GM21717 (cell line): ENCODE results near the gene CRYBA2.

Experiments
- ATAC-seq: cut with Tn5 transposase; IDR thresholded peaks from one replicate; pipeline ENCODE4 v1.9.1; 2021; ENCODE audit warnings: mild to moderate bottlenecking, moderate library complexity; ENCODE audit not compliant: unreplicated experiment

CRYBA2 gene

DNA sequence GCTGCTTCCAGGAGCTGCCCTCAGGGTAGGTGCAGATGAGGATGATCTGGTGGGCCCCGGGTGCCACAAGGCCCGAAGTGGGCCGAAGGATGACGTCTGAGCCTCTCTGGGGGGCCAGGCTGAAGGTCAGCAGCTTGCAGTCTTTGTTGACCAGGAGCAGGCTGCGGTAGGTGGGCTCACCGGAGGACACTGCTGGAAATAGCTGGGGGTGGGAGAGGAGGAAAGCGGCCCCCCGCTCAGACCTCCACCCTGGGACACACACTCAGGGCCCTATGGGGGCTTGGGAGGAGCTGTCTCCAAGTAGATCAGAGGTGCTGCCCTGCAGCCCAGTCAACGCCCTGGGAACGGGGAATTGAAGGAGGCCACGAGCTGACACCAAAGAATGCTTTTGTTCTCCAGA is 30.8 kb upstream of the CRYBA2 start:
- ATAC-seq, result no peak

DNA sequence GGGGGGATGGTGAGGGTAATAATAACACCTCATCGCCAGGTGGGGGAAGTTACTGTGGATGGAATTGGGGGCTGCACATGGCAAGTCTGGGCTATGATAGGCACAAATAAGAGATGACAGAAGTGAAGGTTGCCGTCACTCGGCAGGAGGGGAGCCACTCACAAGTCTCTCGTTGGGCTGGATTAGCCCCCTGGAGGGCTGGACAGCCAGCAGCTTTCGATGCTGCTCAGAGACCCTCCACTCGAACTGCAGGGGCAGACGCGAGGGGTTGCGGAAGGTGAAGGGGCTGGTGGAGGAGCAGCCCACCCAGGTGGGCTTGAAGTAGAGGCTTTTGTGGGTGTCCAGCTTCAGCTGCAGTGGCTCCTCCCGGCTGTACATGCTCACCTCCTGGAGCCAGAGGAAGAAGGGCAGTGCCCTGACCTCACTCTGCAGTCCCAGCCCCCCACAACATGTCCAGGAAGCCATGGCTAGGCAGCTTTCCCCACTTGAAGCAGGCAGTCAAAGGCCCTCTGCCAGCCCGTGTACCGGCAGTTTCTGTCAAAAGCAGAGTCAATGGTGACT is 29.9 kb upstream of the CRYBA2 start:
- no peak for ATAC-seq

DNA sequence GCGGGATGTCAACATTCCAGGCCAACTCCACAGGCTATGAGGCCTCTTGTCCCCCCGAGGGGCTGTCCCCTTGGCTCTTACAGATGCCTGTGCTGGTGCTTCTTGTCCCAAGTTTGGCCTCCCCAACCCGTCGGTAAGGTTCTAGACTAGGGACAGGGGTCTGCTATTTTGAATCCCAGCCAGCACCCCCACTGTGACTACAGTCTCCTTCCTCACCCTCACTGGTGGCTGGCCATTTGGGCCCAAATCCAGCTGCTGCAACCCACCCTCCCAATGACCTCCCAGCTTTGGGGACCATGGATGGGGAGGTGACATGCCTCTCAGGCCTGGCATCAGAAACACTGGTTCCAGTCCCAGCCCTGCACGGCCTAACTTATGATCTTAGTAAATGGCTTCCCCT is 29.4 kb upstream of the CRYBA2 start:
- ATAC-seq, result no peak

DNA sequence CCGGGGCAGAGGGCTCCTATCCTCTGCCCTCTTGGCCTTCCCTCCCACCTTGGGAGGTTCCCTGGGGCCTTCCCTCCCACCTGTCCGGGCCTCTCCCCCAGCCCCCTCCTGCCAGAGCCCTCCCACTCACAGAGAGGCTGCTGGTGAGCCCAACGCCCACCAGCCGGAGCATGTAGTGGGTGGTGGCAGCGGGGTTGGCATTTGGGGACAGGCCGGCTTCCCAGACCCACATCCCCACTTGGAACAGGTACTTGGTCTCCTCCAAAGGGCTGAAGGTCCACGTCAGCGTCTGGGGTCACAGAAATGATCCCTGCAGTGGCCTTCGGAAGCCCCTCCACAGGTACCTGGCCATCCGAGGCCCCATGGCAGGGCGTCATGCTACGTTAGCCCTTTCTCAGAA is 28.8 kb upstream of the CRYBA2 start:
- no peak for ATAC-seq

DNA sequence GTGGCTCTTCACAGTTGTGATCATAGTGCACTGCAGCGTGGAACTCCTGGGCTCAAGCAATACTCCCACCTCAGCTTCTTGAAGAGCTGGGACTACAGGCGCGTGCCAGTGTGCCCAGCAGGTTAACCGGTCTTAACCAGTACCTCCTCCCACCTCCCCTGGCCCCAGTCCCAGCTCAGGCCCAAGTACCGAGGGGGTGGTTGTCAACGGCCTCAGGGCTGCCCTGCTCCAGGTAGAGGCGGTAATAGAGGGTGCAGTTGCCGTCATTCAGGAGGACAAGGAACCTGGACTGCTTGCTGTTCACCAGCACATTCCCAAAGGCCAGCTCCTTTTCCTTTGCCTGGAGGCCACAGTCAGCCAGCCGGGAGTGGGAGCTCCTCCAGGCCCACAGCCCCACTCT is 28.4 kb upstream of the CRYBA2 start:
- ATAC-seq, result no peak

DNA sequence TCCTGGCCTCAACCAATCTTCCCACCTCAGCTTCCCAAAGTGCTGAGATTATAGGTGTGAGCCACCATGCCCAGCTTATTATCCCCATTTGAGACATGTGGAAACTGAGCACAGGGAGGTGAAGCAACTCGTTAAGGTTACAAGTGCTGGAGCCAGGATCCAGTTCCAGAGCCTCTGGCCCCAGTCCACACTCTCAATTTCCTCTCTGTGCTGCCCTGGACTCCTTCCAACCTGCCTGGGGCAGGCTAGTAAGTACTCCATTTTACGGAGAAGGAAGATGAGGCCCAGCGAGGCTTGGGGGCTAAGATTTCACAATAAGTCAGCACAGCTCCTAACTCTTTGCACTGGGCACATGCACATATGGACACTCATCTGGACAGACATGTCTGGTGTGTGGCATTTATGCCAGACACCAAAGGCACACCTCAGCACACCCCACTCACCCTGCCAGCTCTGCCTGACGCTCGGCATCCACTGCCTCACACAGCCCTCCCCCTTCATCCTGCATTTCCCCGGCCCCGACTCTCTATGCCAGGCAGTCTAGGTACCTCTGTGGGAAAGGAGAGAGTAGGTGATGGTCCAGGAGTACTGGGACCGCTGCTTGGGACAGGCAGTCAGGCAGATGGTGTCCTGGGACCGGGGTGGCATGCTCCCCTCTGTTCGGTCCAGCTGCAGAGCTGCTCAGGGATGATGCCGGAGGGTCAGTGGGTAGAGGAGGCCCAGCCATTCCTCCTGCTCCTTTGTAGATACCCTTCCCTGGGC is 27.6 kb upstream of the CRYBA2 start:
- ATAC-seq, result no peak

DNA sequence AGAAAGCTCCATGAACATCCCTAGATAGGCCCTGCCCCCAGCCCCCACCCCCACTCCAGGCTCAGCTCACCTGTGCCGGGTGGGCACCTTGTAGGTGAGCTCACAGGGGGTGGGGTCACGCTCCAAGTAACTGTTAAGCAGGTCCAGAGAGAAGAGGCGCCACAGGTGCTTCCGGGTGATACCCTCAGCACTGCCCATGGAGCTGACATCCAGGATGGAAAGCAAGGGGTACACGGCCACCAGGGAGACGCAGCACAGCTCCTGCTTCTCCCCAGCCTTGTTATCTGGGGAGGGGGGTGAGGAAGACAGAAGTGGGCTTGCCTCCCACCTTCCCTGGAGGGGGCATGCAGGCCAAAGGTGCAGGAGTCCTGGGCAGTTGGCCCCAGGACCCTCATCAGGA is 26.2 kb upstream of the CRYBA2 start:
- no peak for ATAC-seq

DNA sequence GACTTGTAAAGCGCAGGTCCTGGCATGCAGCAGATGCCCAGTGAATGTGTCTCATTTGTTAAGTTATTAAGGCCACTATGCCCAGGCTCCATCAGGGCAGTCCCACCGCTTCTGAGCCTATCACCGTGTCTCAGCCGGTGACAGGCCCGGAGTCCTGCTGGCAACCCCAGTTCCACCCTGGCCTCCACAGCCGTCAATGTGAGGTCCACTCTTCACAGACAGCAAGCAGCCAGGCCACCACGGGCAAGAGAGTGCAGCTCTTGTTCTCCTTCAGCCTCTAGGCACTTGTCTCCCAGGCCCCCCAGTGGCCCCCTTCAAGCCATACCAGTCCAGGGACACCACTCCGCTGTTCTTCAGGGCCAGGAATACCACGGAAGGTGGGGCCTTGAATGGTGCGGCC is 25.5 kb upstream of the CRYBA2 start:
- no peak for ATAC-seq

DNA sequence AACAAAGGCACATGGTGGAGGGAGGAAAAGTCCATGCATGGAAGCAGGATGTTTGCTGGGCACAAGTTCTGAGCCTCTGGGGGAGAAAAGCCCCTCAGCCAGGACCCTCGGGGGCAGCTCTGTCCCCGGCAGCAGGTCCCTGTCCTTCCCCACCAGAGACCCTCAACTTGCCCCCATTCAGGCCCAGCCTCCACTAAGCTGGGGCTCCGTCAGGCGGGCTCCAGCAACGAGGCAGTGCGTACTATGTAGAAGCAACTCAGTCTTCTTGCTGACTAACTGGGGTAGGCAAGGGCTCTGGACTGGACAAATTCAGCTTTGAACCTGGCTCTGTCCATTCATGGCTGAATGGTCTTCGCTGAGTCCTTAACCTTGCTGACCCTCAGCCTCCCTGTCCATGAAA is 25.1 kb upstream of the CRYBA2 start:
- no peak for ATAC-seq

DNA sequence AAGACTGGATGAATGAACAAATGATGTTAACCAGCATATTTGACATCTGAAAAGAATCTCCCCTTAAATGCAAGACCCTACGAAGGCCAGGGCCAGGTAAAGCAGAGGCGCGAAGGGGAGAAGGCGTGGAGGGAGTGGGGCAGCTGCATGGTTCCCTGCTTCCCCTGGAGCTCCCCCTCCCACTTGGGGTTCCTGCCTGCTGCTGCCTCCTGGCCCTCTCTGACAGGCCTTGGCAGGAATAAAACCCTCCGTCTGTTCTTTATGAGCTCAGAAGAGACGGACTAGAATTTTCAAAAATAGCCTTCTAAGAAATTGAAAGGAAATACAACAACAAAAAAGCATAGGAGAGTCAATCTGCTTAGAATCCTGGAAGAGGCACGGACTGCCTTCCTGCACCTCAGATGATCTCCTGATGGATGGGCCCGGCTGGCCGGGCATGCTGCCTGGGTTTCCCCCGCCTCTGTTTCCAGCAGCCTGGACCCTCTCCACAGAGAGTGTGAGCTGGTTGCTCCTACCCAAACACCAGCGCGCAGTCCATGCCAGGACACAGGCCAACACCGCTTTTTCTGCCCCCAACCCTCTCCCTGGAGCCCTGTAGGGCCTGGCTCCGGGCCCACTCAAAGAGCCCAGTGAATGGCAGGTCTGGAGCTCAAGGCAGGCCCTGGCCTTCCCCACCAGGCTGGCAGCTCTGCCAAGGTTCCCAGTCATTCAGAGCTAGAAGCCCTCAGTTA is 24.1 kb upstream of the CRYBA2 start:
- no peak for ATAC-seq

DNA sequence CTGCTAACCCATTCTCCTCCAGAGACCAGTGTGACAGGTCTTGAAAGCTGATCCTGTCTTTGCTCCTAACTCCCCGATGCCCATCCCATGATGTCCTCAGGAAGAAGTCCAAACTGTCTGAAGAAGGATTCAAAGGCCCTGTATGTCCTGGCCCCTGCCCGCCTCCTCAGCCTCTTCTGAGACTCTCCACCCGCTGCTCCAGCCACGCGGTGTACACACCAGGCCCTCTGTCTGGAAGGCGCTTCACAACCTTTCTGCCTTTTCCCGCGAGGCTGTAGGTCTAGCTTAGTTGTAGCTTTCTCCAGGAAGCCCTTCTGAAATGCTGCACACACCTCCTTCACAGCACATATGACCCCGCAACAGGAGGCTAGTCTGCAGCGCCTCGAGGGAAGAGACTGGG is 23.5 kb upstream of the CRYBA2 start:
- no peak for ATAC-seq

DNA sequence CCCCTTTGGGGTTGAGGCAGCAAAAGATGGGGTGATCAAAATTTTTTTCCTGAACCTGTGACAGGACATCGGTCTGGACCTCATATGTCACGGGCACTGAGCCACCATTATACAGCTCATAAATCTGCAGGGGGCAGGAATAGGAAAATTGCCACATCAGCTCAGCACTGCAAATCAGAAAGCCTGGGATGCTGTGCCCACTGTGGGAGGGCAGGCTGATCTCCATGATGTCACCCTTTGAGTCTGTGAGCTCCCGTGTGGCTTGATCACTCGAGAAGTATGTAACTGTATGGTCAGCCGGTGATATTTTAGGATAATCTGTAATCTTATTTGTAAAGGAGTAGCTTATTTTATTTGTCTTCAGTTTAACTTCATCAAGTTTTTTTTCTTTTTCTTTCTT is 17.7 kb upstream of the CRYBA2 start:
- no peak for ATAC-seq

DNA sequence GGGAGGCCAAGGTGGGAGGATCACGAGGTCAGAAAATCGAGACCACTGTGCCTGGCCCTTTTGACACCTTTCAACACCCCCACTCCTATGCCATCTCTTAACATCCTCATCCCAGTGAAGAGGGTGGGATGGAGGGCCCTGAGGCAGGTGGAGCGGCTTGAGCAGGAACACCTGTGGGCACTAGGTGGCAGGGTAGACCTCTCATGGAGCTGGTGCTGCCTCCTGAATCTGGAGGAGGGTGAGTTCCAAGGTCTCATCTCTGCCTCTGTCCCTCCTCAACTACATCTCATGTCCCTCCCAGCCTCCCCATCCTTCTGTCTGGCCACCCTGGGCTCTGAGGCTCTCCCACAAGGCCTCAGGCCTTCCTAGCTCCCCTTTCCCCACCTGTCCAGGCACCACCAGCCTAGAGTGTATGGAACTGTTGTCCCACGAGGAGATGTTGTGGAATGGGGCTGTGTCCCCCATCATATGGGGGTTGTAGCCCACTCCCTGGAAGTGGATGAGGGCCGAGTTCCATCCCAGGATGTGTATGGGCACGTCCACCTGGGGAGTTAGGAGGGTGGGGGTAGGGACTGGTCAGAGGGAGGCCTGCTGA is 17.0 kb upstream of the CRYBA2 start:
- ATAC-seq, result no peak

DNA sequence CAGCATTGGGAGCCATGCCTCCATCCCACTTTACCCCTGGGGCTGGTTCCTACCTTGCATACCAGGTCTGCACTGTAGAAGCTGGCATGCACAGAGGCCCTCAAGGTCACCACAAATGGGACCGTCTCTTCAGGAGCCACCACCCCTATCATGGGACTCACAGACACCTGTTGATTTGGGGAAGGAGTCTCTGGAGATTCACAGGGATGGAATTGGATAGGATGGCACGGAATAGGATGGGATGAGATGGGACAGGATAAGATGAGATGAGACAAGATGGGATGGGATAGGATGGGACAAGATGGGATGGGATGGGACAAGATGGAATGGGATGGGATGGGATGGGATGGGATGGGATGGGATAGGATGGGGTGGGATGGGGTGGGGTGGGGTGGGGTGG is 16.1 kb upstream of the CRYBA2 start:
- ATAC-seq, result no peak

DNA sequence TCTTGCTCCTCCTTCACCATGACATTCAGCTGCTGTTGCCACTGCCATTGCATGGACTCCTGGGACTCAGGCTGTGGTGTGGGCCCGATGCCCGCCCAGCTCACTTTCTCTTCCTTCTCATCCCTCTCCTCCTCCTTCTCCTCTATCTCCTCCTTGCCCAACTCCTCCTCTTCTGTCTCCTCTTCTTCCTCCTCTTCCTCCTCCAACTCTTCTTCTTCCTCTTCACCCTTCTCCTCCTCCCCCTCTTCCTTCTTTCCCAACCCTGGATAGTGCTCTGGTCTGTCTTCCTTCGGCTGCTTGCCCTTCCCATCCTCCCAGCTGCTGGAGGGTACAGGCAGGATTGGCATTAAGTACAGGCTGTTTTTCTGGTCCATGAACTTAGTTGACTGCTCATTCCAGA is 10.8 kb upstream of the CRYBA2 start:
- no peak for ATAC-seq

DNA sequence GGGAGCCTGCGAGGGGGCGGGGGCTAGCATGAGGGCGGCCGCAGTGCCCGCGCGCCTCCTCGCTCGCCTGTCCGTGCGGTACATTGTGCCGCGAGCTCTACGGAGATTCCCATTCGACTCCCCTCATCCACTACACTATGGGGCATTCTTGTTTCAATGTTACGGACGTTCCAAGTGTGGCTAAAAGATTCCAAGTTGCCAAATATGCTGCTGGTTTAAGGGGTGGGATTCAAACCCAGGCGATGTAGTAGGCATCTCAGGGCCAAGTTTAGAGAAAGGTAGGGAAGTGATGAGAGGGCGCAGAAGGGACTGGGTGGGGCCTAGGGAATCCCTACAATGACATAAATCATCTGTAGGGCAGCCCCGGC is 10.0 kb upstream of the CRYBA2 start:
- ATAC-seq, result no peak

DNA sequence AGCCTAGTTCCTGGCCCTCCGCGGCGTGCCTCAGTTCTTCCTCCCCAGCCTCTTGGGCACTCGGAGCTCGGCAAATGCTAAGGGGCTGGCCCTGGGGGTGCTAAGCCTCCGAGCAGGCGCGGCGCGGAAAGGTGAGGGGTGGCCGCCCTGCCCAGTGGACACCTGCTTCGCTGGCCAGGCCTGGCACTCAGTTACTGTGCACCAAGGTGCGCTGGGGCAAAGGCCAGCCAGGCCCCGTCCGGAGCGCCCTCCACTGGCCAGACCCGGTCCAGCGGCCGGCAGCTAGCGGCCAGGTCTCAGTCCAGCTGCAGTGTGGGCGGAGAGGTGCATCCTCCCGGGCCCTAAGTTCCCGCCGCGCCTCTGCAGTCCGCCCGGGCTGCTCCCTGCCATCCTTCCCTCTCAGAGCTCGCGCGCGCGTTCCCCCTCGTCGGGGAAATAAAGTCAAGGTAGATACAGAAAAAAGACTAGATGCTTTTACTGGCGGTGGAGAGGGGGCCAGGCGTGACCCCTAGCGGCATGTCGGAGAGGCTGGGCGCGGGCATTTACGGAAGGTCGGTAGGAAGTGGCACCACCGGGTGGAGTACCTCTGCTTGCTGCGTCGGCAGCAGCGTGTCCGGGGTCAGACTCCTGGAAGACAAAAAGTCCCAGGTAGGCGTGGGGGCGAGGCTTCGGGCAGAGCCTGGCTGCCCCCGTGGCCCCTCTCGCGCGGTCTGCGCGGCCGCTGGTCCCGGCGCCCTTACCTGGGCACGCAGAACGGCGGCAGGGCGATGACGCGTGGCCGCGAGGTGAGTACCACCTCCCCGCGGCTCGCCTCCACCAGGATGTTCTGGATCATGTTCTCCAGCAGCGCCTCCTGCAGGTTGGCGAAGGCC is 9.4 kb upstream of the CRYBA2 start:
- no peak for ATAC-seq

DNA sequence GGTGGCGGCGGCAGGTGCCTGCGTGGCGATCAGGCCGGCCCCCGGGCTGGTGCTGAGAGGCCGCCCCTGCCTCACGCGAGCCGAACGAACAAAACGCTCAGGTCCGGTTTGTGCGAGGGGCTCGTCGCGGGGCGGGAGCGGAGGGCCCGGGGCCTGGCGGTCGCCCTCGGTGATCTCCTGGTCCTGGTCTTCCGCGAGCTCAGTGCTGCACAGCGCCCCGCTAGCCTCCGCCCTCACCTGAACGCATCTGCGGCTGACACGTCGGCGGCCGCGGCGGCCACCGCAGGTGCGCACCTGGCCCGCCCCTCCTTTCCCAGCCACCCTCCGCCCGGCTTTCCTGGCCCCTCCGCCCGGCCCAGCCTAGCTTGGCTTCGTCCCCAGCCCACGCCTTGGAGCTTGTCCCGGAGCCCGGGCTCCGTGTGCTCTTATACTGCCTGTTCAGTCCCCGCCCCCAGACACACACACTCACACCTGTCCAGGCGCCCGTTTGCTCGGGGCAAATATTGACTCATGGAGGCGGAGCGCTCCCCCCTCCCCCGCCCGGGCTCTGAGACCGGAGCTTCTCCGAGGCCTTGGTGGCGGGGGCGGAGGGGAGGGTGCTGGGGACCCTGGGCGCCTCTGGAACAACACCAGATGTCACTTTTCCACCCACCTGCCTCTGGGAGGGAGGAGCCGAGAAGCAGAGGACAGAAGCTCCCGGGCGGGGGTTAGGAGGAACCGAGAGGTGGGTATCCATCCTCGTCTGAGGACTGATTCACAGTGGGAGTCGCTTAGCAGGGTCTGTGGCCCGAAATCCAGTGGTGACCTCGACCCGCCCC is 8.6 kb upstream of the CRYBA2 start:
- no peak for ATAC-seq

DNA sequence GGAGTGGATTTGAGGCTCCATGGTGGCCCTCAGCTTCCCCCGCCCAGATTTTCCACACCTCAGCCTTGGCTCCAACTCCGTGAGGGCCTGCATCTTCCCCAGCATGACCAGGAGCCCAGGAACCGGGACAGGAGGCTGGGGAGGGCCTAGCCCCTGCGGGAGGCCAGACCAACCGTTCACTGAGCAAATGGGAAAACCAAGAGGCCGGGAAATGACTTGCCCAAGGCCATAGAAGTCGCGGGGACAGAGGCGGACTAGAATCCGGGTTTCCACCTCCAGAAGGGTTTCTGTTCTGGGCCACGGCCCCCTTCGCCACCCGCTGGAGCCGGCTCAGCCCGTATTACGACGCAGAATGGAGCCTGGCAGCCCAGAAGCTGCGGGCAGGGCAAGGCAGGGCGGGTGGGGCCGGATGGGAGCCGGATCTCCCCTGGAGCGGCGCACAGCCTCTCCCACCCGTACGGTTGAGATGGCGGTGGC is 7.9 kb upstream of the CRYBA2 start:
- ATAC-seq, result no peak

DNA sequence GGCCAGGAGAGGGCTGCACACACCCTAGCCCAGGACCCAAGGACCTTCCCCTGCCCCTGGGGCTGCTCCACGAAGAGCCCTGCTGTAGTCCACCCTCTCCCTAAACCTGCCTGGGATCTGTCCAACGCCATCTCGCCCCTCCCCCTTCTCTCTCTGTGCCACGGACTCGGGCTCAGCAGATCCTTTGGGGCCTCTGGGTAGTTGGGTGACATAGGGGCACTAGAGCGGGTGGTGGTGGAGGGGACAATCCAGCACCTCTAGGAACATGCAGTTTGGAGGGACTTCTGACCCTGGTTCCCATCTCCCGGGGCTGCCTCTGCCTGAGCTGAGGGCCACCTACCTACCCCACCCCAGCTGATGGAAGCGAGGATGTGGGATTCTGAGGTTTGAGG is 7.3 kb upstream of the CRYBA2 start:
- no peak for ATAC-seq
